ENCODE measurements around the gene TRAK1. TPM values are rescaled to one million over a fixed set of nuclear protein-coding genes. Genes with fewer than 3 reads are reported as not detected.
A peak's percentile ranks its signal among the peaks of the same experiment; 100 is the strongest.

Gene TRAK1
- total RNA-seq, 1 donor from 2014 or later = 36.1 TPM

DNA sequence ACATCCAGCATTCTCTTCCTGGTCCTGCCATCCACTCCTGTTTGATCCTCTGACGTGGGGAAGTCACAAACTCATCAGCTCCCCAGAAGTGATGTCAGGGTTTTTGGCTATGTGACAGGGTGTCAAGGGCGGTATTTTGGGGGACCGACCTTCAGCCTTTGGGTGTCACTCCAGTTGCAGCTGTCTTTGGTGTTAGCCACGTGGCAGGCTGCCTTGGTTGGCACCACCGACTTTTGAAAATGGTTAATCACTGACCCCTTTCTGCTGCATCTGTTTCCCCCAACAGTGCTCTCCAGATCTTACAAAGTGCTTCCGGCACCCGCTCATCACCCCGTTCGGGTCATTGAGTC lies 86.6 kb downstream of the TRAK1 start:
- TF ChIP-seq, protein P1, sequence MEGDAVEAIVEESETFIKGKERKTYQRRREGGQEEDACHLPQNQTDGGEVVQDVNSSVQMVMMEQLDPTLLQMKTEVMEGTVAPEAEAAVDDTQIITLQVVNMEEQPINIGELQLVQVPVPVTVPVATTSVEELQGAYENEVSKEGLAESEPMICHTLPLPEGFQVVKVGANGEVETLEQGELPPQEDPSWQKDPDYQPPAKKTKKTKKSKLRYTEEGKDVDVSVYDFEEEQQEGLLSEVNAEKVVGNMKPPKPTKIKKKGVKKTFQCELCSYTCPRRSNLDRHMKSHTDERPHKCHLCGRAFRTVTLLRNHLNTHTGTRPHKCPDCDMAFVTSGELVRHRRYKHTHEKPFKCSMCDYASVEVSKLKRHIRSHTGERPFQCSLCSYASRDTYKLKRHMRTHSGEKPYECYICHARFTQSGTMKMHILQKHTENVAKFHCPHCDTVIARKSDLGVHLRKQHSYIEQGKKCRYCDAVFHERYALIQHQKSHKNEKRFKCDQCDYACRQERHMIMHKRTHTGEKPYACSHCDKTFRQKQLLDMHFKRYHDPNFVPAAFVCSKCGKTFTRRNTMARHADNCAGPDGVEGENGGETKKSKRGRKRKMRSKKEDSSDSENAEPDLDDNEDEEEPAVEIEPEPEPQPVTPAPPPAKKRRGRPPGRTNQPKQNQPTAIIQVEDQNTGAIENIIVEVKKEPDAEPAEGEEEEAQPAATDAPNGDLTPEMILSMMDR (IDR thresholded peaks at IDR 0.05; ENCODE audit: insufficient read depth, low read length, severe bottlenecking) = no peak

DNA sequence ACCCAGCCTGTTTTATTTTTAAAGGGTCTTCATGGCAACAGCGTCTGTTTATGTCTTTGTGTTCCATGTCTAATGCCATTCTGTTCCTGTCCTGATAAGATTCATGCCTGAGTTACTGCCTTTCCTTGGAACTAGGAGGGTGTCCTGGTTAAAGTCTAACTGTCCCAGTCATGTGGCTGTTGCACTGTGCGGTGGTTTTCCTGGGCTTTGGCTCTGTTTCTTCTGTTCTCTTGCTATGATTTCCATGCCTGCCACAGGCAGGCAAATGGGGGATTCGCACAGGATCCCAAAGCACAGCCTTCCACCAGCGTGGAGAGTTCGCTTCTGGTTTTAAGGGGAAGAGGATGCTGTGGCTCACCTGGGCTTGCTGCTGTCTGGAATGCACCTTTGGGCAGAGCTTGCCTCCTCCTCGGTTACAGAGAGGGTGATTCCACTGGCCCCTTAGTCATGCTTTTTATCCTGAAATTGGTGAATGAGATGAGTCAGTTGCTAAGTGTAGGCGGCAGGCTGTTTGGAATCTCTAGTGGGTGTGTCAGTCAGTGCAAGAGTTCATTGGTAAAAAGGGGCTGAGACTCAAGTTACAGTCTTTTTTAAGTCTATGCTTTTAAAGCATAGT lies 88.1 kb downstream of the TRAK1 start:
- Histone ChIP-seq H3K36me3 (ENCODE audit: control insufficient read depth, insufficient read depth, low read length) (peaks cover 5% of the 10 kb centered on the region), H3K27me3 (ENCODE audit: control insufficient read depth, insufficient read depth, low read length) (no peaks in the 10 kb centered on the region), H3K4me3 (ENCODE audit: low read depth, low read length) (no peak overlapping the region)
- peak; percentile 97 for DNase-seq (ENCODE audit: low read depth)
- TF ChIP-seq, protein P1 (IDR thresholded peaks at IDR 0.05; ENCODE audit: insufficient read depth, low read length, severe bottlenecking) = no peak
- peak; percentile 40 for FAIRE-seq

More for the DNA sequence above, 86.6 kb downstream of the TRAK1 start:
- FAIRE-seq (no peak), DNase-seq (ENCODE audit: low read depth) (no peak)
- Histone ChIP-seq H3K36me3 (ENCODE audit: control insufficient read depth, insufficient read depth, low read length) (peaks cover 5% of the 10 kb centered on the region), H3K4me3 (ENCODE audit: low read depth, low read length) (no peak overlapping the region), H3K27me3 (ENCODE audit: control insufficient read depth, insufficient read depth, low read length) (no peaks in the 10 kb centered on the region)

DNA sequence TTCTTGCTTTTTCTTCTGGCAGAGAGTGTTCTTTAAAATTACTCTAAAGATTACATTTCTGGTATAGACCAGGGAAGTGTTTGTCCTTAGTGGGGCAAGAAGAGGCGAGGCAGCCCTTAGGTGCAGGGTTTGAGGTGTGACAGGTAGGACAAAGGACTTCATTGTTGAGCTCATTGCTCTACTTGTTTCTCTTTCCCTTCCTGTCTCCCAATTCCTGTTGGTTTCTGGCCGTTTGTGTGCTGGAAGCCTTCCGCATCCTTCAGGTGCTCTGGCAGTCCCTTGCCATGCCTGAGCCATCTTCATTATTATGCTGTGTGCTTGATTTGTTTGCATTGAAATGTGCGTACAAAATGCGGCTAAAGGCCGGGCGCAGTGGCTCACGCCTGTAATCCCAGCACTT lies 89.7 kb downstream of the TRAK1 start:
- Histone ChIP-seq H3K4me3 (ENCODE audit: low read depth, low read length) (no peak overlapping the region), H3K27me3 (ENCODE audit: control insufficient read depth, insufficient read depth, low read length) (no peaks in the 10 kb centered on the region), H3K36me3 (ENCODE audit: control insufficient read depth, insufficient read depth, low read length) (peaks cover 6% of the 10 kb centered on the region)
- TF ChIP-seq, protein P1 (IDR thresholded peaks at IDR 0.05; ENCODE audit: insufficient read depth, low read length, severe bottlenecking) = no peak
- FAIRE-seq (no peak), DNase-seq (ENCODE audit: low read depth) (no peak)

DNA sequence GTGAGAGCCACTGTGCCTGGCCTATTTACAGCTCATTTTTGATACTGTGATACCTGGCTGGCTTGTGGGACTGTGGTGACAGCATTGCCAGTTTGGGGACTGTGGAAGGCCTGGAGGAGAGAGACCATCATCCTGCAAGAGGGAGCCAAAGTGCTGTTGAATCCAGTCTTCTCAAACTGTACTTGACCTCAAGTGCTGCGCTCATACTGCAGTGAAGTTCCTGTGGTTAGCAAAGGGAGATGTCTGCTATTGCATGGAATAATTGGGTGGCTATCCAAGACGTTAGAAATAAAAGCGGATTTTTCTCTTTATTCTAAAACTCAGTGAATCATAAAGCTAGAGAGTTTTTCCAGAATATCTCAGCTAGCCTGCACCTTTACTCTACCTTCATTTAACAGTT lies 91.4 kb downstream of the TRAK1 start:
- H3K27me3 ChIP-seq (ENCODE audit: control insufficient read depth, insufficient read depth, low read length) = no peaks in the 10 kb centered on the region
- H3K4me3 ChIP-seq (ENCODE audit: low read depth, low read length) = no peak overlapping the region
- no peak for DNase-seq (ENCODE audit: low read depth)
- FAIRE-seq = no peak
- peaks cover 7% of the 10 kb centered on the region for H3K36me3 ChIP-seq (ENCODE audit: control insufficient read depth, insufficient read depth, low read length)
- TF ChIP-seq, protein P1 (IDR thresholded peaks at IDR 0.05; ENCODE audit: insufficient read depth, low read length, severe bottlenecking) = no peak

DNA sequence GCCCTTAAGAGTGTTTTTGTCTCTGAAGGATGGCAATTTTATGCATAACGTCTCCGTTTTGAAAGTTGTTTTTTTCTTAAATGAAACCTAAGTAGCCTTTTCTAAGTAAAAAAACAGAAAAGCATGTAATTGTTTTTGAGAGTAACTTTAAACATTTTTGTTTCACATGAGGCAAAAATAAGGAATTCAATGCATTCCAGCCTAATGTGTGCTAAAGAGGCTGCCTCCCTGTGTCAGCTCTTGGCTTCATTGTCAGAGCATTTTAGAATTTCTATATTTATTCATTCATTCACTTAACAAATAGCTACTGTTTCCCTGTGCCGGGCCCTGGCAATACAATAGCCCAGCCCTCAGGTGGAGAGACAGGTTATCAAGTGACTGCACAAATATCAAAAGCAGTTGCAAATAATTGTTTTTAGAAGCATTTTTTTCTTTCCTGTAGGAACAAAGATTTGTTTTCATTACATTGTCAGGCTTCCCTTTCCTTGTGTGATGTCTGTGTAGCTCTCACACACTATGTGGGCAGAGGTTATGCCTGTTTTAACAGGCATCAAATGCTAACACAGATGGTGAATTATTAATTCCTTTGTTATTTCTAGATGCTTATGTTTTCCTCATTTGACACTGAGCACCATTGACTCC lies 93.0 kb downstream of the TRAK1 start:
- H3K27me3 ChIP-seq (ENCODE audit: control insufficient read depth, insufficient read depth, low read length) = no peaks in the 10 kb centered on the region
- TF ChIP-seq, protein P1 (IDR thresholded peaks at IDR 0.05; ENCODE audit: insufficient read depth, low read length, severe bottlenecking) = no peak
- FAIRE-seq (no peak), DNase-seq (ENCODE audit: low read depth) (no peak)
- H3K4me3 ChIP-seq (ENCODE audit: low read depth, low read length) = no peak overlapping the region
- peaks cover 10% of the 10 kb centered on the region for H3K36me3 ChIP-seq (ENCODE audit: control insufficient read depth, insufficient read depth, low read length)

Measured in bronchial epithelial cell (primary cell).